ENCODE measurements around the gene MACROD1. TPM values are rescaled to one million over a fixed set of nuclear protein-coding genes. Genes with fewer than 3 reads are reported as not detected.
A peak's percentile ranks its signal among the peaks of the same experiment; 100 is the strongest.

The MACROD1 gene
- total and polyA plus RNA-seq, 2 of the 13 experiments (the other 11 are each of a cell fraction or from before 2014, with no cell fraction given): 23.1 to 34.5 TPM

DNA sequence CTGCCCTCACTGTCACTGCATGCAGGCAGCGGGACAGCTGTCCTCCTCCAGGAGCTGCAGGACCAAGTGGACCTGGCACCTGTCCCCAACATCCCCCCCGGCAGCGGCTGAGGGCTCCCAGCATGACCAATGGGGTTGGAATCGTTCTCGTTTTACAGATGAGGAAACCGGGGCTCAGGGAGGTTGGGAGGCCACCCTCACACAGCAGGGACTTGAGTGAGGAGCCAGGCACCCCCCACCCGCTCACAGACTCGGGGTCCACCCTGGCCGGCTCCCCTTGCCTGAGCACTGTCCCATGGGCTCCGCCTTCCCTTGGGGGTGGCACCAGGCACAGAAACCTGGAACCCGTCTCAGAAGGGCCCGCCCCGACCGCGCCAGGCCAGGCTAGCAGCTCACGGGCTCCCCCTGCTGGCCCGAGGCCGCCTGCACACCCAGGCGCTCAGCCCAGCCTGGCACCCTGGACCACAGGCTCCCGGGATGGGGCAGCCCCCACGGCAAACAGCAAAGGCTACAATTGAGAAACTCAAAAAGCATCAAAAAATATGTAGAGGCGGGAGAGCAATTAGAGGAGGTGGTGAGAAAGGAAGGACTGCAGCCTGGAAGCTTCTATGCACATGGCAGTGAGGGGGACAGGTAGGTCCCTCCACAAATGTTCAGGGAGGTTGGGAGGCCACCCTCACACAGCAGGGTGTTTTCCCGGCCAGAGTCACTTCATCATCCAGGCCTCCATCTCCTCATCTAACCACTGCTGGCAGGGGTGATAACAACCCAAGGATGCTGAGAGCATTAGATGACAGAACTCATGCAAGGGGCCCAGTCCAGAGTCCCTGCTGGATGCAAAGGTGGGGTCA is 12.8 kb downstream of the MACROD1 start (continued):
- TF ChIP-seq NRL (CRISPR knock-in tag; IDR thresholded peaks at IDR 0.05; ENCODE audit: borderline replicate concordance) (peak; percentile 36; the same call in 1 of the 2 replicates), ZNF264 (CRISPR knock-in tag; IDR thresholded peaks at IDR 0.05) (no peak)

DNA sequence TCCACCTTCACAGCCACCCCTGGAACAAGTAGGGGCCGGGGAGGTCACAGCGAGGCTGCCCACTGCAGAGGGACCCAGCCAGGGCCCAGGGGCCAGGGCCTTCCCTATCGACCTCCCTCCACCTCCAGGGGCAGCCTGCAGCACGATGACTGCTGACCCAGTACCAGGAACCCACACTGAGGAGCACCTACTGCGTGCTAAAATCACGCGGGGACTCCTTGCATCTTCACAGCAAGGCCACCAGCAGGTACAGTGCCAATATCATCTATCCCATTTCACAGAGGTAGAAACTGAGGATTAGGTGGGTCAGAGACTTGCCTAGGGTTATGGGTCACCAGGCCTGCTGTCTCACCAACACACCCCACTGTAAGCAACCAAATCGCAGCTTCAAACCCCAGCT is 14.6 kb downstream of the MACROD1 start:
- Histone ChIP-seq H3K9ac (ENCODE audit: insufficient read depth, low read depth, low read length) (no peak overlapping the region), H3K27me3 (ENCODE audit: control insufficient read depth in 1 of 2, insufficient read depth in 2 of 2, low read length in 2 of 2) (no peaks in the 10 kb centered on the region), H3K4me3 (replicated peaks in 1 of 3; ENCODE audit: insufficient read depth in 1 of 3, low read depth in 2 of 3, low read length in 3 of 3) (no peak overlapping the region), H4K20me1 (ENCODE audit: insufficient read depth, low read length) (peaks cover 24% of the 10 kb centered on the region; the same call in 1 of the 2 replicates), H3K9me3 (ENCODE audit: low read length) (no peaks in the 10 kb centered on the region), H3K79me2 (ENCODE audit: insufficient read depth, low read length) (no peaks in the 10 kb centered on the region), H3K36me3 (replicated peaks in 1 of 2; ENCODE audit: control insufficient read depth in 1 of 2, insufficient read depth in 2 of 2, low read length in 2 of 2) (peaks cover 10 to 29% of the 10 kb centered on the region in 2 experiments; a peak in 4 of 5 replicates), H3K4me2 (ENCODE audit: low read depth, low read length) (no peak overlapping the region), H3K27ac (ENCODE audit: extremely low read length, insufficient read depth, low read length) (no peak overlapping the region), H3K4me1 (ENCODE audit: insufficient read depth, low read length) (peaks cover 22% of the 10 kb centered on the region), H2AFZ (ENCODE audit: low read length) (no peak overlapping the region)
- no TSS peak for BruUV-seq (replicated peaks)
- ChIA-PET CTCF (ENCODE audit: low intra/inter-chr PET ratio, low total read pairs) (no interaction called here), POLR2A (no interaction called here)
- ATAC-seq (no peak), FAIRE-seq (no peak), DNase-seq (ENCODE audit: low spot score) (no peak)
- intact Hi-C loops (cut with micrococcal nuclease; ENCODE audit: unreplicated experiment): loop anchor here (10.0 kb wide), 1 partner anchor 317 kb away; the partner anchor contains the start of gene MARK2
- in situ Hi-C loops (cut with HindIII; ENCODE audit: extremely low pct_ligation_motif_present, low pct_unique_long_range_greater_than_20kb): no loop called here
- TF ChIP-seq ZNF251 (CRISPR knock-in tag; IDR thresholded peaks at IDR 0.05) (no peak), SOX6 (IDR thresholded peaks at IDR 0.05) (no peak), SOX6 (CRISPR knock-in tag; IDR thresholded peaks at IDR 0.05) (no peak), ZNF629 (CRISPR knock-in tag; conservative IDR thresholded peaks at IDR 0.05) (0 out of 2 replicates have a peak, but pooled peaks have one; percentile 15), ZNF10 (CRISPR knock-in tag; IDR thresholded peaks at IDR 0.05; ENCODE audit: borderline replicate concordance, low read depth) (no peak)
- WGBS (ENCODE audit: low lambda C conversion rate): 95% methylated on average over 5 of the region's 8 CpGs

All from HepG2 (cell line).